Sigmoid colon (tissue), 7 donors: ENCODE data around the gene GMDS. TPM values are rescaled to one million over a fixed set of nuclear protein-coding genes. Genes with fewer than 3 reads are reported as not detected.
"Not testable (repeated sequence)": the region's sequence is repeated elsewhere in the genome, so short reads cannot be mapped to it uniquely, and the experiment has no call there.

Experiments
- DNase-seq: peaks from one replicate; pipeline ENCODE4 v3.0.0-alpha.2; 2019
- H3K27ac ChIP-seq, 4 donors: fragments of 200-600 bp; sonication (generic); one replicate each; pipeline ENCODE4 v1.5.1; 2016 to 2019; ENCODE audit warnings: mild to moderate bottlenecking in 1 of 4
- H3K27me3 ChIP-seq, 3 donors: fragments of 200-600 bp; sonication (generic); one replicate each; pipeline ENCODE4 v1.5.1; 2019; ENCODE audit warnings: mild to moderate bottlenecking in 1 of 3
- H3K36me3 ChIP-seq, 4 donors: fragments of 200-600 bp; sonication (generic); one replicate each; pipeline ENCODE4 v1.5.1; 2016 to 2019
- H3K4me1 ChIP-seq, 4 donors: fragments of 200-600 bp; sonication (generic); one replicate each; pipeline ENCODE4 v1.5.1; 2017 to 2019
- H3K4me3 ChIP-seq, 4 donors: fragments of 200-600 bp; sonication (generic); one replicate each; pipeline ENCODE4 v1.5.1; 2017 to 2019; ENCODE audit warnings: mild to moderate bottlenecking in 2 of 4, moderate library complexity in 1 of 4
- H3K9me3 ChIP-seq, 4 donors: fragments of 200-600 bp in 3 of 4; sonication (generic) in 3 of 4; one replicate each; pipeline versions ENCODE4 v1.5.1 to v1.6.1; 2013 to 2019
- CTCF ChIP-seq, 4 experiments: fragments of 450-650 bp in 3 of 4; fragments of 200-600 bp in 1 of 4; IDR thresholded peaks; one replicate each; pipeline ENCODE4 v1.5.1; 2016 to 2019; ENCODE audit warnings: antibody characterized with exemption in 4 of 4, mild to moderate bottlenecking in 3 of 4, moderate library complexity in 2 of 4
- EP300 ChIP-seq, 4 donors: sonication (generic); formaldehyde crosslinking; IDR thresholded peaks; one replicate each; pipeline ENCODE4 v1.6.1; 2017; ENCODE audit warnings: antibody characterized with exemption in 4 of 4
- POLR2A ChIP-seq, 2 donors: fragments of 450-650 bp; IDR thresholded peaks; one replicate each; pipeline ENCODE4 v1.6.1; 2016; ENCODE audit warnings: antibody characterized with exemption in 2 of 2, mild to moderate bottlenecking in 2 of 2, moderate library complexity in 2 of 2
- POLR2AphosphoS5 ChIP-seq, 4 donors: sonication (generic); formaldehyde crosslinking; IDR thresholded peaks; one replicate each; pipeline ENCODE4 v1.6.1; 2017; ENCODE audit warnings: antibody characterized with exemption in 4 of 4
- WGBS, 2 donors: extraction: QIAGEN DNeasy Blood & Tissue Kit; methylation state at CpG; one replicate each; pipeline ENCODE4 v1.1.7; 2013; 5-methylcytosine and 5-hydroxymethylcytosine counted together
- intact Hi-C: fragments of 100-400 bp; cut with DNase I; formaldehyde crosslinking; loops from one replicate; pipeline ENCODE4 v1.15.1; 2023
- polyA plus RNA-seq, 3 donors: library from polyadenylated mRNA; stranded (reverse); fragments of 200-250 nt; gene quantifications; one replicate each; pipeline ENCODE4 v1.2.3, GENCODE V29; 2013
- total RNA-seq, 4 donors: library from RNA; depleted of rRNA; stranded (reverse); fragments of >200 nt; gene quantifications; one replicate each; pipeline ENCODE4 v1.1.0, GENCODE V29; 2016
- donor health status: healthy with polysubstance abuse.
- donor health status: Bipolar disorder and iron deficiency.
- donor health status: healthy.

GMDS gene
- total and polyA plus RNA-seq, 7 donors, result 3.1 to 173 (median 9.4) TPM

GRCh38 chr6:1758076-1758679 is 487.2 kb downstream of the GMDS start:
- no peaks in the 10 kb centered on the region for H3K27me3 ChIP-seq
- 79 to 81% methylated on average over 8 of the region's 8 CpGs for WGBS, 2 donors
- intact Hi-C loops, result no loop called here
- H3K4me3 ChIP-seq, result no peak overlapping the region
- H3K27ac ChIP-seq, result no peak overlapping the region
- DNase-seq, result no peak
- no peaks in the 10 kb centered on the region for H3K36me3 ChIP-seq
- no peaks in the 10 kb centered on the region for H3K9me3 ChIP-seq
- no peaks in the 10 kb centered on the region for H3K4me1 ChIP-seq
- no peak for TF ChIP-seq EP300 (IDR thresholded peaks at IDR 0.05)
- no peak for TF ChIP-seq POLR2A (IDR thresholded peaks at IDR 0.05)
- TF ChIP-seq POLR2AphosphoS5 (IDR thresholded peaks at IDR 0.05), result no peak
- no peak for TF ChIP-seq CTCF (IDR thresholded peaks at IDR 0.05)

- Histone ChIP-seq H3K4me3 (no peak overlapping the region), H3K27me3 (no peaks in the 10 kb centered on the region), H3K4me1 (no peaks in the 10 kb centered on the region), H3K9me3 (no peaks in the 10 kb centered on the region), H3K27ac (no peak overlapping the region), H3K36me3 (no peaks in the 10 kb centered on the region)
- 50 to 80% methylated on average over 8 of the region's 8 CpGs for WGBS, 2 donors
- intact Hi-C loops, result no loop called here
- DNase-seq, result no peak
- TF ChIP-seq CTCF (IDR thresholded peaks at IDR 0.05) (no peak), POLR2A (IDR thresholded peaks at IDR 0.05) (no peak), POLR2AphosphoS5 (IDR thresholded peaks at IDR 0.05) (no peak), EP300 (IDR thresholded peaks at IDR 0.05) (no peak)
These were observed 488.3 kb downstream of the GMDS start for GRCh38 chr6:1757131-1757530.

GRCh38 chr6:1756472-1757129 is 488.8 kb downstream of the GMDS start:
- intact Hi-C loops, result no loop called here
- Histone ChIP-seq H3K27me3 (no peaks in the 10 kb centered on the region), H3K4me1 (no peaks in the 10 kb centered on the region), H3K9me3 (no peaks in the 10 kb centered on the region), H3K36me3 (no peaks in the 10 kb centered on the region), H3K27ac (no peak overlapping the region), H3K4me3 (no peak overlapping the region)
- TF ChIP-seq POLR2AphosphoS5 (IDR thresholded peaks at IDR 0.05) (no peak), POLR2A (IDR thresholded peaks at IDR 0.05) (no peak), EP300 (IDR thresholded peaks at IDR 0.05) (no peak), CTCF (IDR thresholded peaks at IDR 0.05) (no peak)
- DNase-seq, result no peak
- 85 to 88% methylated on average over 14 of the region's 14 CpGs for WGBS, 2 donors

- H3K4me3 ChIP-seq, H3K4me1 ChIP-seq, H3K36me3 ChIP-seq, H3K9me3 ChIP-seq, H3K27ac ChIP-seq, H3K27me3 ChIP-seq, intact Hi-C loops, DNase-seq: not testable (repeated sequence)
- 89 to 97% methylated on average over 8 of the region's 8 CpGs for WGBS, 2 donors
These were observed 494.3 kb downstream of the GMDS start for GRCh38 chr6:1751063-1751462.

GRCh38 chr6:1749041-1749440 is 496.4 kb downstream of the GMDS start:
- Histone ChIP-seq H3K4me3 (no peak overlapping the region), H3K27me3 (no peaks in the 10 kb centered on the region), H3K36me3 (no peaks in the 10 kb centered on the region), H3K9me3 (no peaks in the 10 kb centered on the region), H3K27ac (no peak overlapping the region), H3K4me1 (no peaks in the 10 kb centered on the region)
- no peak for TF ChIP-seq POLR2A (IDR thresholded peaks at IDR 0.05)
- TF ChIP-seq POLR2AphosphoS5 (IDR thresholded peaks at IDR 0.05), result no peak
- no peak for TF ChIP-seq CTCF (IDR thresholded peaks at IDR 0.05)
- no peak for TF ChIP-seq EP300 (IDR thresholded peaks at IDR 0.05)
- WGBS, 2 donors, result 22 to 80% methylated on average over 6 of the region's 6 CpGs
- DNase-seq, result no peak
- intact Hi-C loops, result no loop called here
